Endothelial cell of umbilical vein (primary cell): ENCODE results near the gene WDR31.

Experiments
- EZH2 ChIP-seq: IDR thresholded peaks from 2 replicates; pipeline ENCODE4 v1.6.1; 2012; ENCODE audit warnings: borderline replicate concordance, low read depth, mild to moderate bottlenecking, moderate library complexity, low read length, inconsistent platforms; ENCODE audit not compliant: severe bottlenecking
- JUN ChIP-seq: IDR thresholded peaks from 2 replicates; pipeline ENCODE4 v1.6.1; 2011; ENCODE audit warnings: borderline replicate concordance, low read depth; ENCODE audit not compliant: insufficient read length, insufficient read depth
- MYC ChIP-seq: IDR thresholded peaks from one replicate; pipeline ENCODE4 v1.6.1; 2011; ENCODE audit warnings: mild to moderate bottlenecking, low read depth, low read length
- POLR2A ChIP-seq: IDR thresholded peaks from 2 replicates; pipeline ENCODE4 v1.6.1; 2012; ENCODE audit warnings: low read depth, mild to moderate bottlenecking, control low read depth, low read length
- TF ChIP-seq, protein P1 (sequence below), 2 donors: IDR thresholded peaks; 1 replicate in 1 of 2; 2 replicates in 1 of 2; pipeline ENCODE4 v1.5.1; 2011; ENCODE audit warnings: low read length in 2 of 2, mild to moderate bottlenecking in 2 of 2, moderate library complexity in 2 of 2, control low read depth in 1 of 2, inconsistent platforms in 1 of 2, low read depth in 1 of 2; ENCODE audit not compliant: insufficient read depth in 1 of 2; ENCODE audit errors: extremely low read depth in 1 of 2

DNA sequence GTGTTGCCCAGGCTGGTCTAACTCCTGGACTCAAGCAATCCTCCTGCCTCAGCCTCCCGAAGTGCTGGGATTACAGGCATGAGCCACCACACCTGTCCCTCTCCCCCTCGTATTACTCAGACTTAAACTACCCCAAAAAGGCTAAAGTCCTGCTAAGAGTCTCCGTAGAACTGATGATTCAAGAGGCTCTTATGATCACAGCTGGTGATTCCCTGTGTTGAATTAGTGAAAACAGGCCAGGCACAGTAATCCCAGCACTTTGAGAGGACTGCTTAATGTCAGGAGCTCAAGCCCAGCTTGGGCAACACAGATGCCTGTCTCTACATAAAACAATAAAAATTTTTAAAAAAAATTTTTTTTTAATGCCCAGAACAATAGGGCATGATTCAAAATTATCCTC lies 73.9 kb downstream of the WDR31 start:
- TF ChIP-seq POLR2A (no peak), JUN (no peak), EZH2 (no peak), MYC (no peak)
- TF ChIP-seq, protein P1, sequence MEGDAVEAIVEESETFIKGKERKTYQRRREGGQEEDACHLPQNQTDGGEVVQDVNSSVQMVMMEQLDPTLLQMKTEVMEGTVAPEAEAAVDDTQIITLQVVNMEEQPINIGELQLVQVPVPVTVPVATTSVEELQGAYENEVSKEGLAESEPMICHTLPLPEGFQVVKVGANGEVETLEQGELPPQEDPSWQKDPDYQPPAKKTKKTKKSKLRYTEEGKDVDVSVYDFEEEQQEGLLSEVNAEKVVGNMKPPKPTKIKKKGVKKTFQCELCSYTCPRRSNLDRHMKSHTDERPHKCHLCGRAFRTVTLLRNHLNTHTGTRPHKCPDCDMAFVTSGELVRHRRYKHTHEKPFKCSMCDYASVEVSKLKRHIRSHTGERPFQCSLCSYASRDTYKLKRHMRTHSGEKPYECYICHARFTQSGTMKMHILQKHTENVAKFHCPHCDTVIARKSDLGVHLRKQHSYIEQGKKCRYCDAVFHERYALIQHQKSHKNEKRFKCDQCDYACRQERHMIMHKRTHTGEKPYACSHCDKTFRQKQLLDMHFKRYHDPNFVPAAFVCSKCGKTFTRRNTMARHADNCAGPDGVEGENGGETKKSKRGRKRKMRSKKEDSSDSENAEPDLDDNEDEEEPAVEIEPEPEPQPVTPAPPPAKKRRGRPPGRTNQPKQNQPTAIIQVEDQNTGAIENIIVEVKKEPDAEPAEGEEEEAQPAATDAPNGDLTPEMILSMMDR (IDR thresholded peaks at IDR 0.05; ENCODE audit: extremely low read depth in 1 of 2, insufficient read depth in 1 of 2, low read depth in 1 of 2, low read length in 2 of 2) = no peak
